IMR-90 (cell line): Measurements from ENCODE around the gene TWIST1. TPM values are rescaled to one million over a fixed set of nuclear protein-coding genes. Genes with fewer than 3 reads are reported as not detected.

ENCODE experiments used
- ATAC-seq: fragments of 200-7000 bp; cut with Tn5 transposase; 2 replicates; pipeline ENCODE4 v1.9.1; 2020; ENCODE audit warnings: low read depth, mild to moderate bottlenecking, moderate library complexity
- BruUV-seq: library from RNA; stranded (reverse); fragments of 400-500 nt; replicated peaks from 2 replicates; lab custom pipeline; 2021; lab: Mats Ljungman, UMichigan
- CTCF ChIA-PET: fragments of 300-600 bp; formaldehyde crosslinking; extraction: SDS; loops from one replicate; lab custom pipeline; 2021; ENCODE audit warnings: antibody characterized with exemption; lab: Yijun Ruan, JAX
- POLR2A ChIA-PET: fragments of 300-600 bp; sonication (Branson Sonifier 250); formaldehyde crosslinking; loops from one replicate; lab custom pipeline; 2022; ENCODE audit warnings: antibody characterized with exemption; ENCODE audit not compliant: unreplicated experiment; lab: Charles Lee
- DNase-seq: peaks from one replicate; pipeline ENCODE4 v3.0.0; 2013
- H2AFZ ChIP-seq: replicated peaks from 2 replicates; pipeline ENCODE3; 2013; ENCODE audit warnings: low read length, mild to moderate bottlenecking; ENCODE audit not compliant: poor library complexity
- H2AK5ac ChIP-seq: 2 replicates; pipeline ENCODE4 v1.6.1; 2013; ENCODE audit warnings: low read depth, low read length, inconsistent platforms
- H2AK9ac ChIP-seq: replicated peaks from 2 replicates; pipeline ENCODE3; 2013; ENCODE audit warnings: mild to moderate bottlenecking, low read depth, low read length, moderate library complexity; ENCODE audit not compliant: poor library complexity
- H2BK120ac ChIP-seq: 2 replicates; pipeline ENCODE4 v1.6.1; 2013; ENCODE audit warnings: low read depth, low read length, inconsistent platforms
- H2BK15ac ChIP-seq: 3 replicates; pipeline ENCODE4 v1.6.1; 2013; ENCODE audit warnings: low read depth, low read length, inconsistent platforms
- H2BK20ac ChIP-seq: 2 replicates; pipeline ENCODE4 v1.6.1; 2013; ENCODE audit warnings: low read depth, mild to moderate bottlenecking, inconsistent platforms, low read length, moderate library complexity
- H2BK5ac ChIP-seq: 2 replicates; pipeline ENCODE4 v1.6.1; 2013; ENCODE audit warnings: mild to moderate bottlenecking, low read depth, low read length, inconsistent platforms; ENCODE audit not compliant: poor library complexity, severe bottlenecking
- H3K14ac ChIP-seq: replicated peaks from 2 replicates; pipeline ENCODE4 v1.6.1; 2013; ENCODE audit warnings: low read depth, low read length, inconsistent platforms
- H3K18ac ChIP-seq: 2 replicates; pipeline ENCODE4 v1.6.1; 2013; ENCODE audit warnings: low read depth, low read length, control low read depth
- H3K23ac ChIP-seq: 2 replicates; pipeline ENCODE4 v1.6.1; 2013; ENCODE audit warnings: low read depth, low read length, inconsistent platforms
- H3K27ac ChIP-seq: 2 replicates; pipeline ENCODE4 v1.5.1; 2013; ENCODE audit warnings: mild to moderate bottlenecking, control low read depth, low read length; ENCODE audit not compliant: insufficient read depth
- H3K27me3 ChIP-seq: 2 replicates; pipeline ENCODE4 v1.6.1; 2013; ENCODE audit warnings: low read length; ENCODE audit not compliant: control insufficient read depth, insufficient read depth
- H3K36me3 ChIP-seq: 2 replicates; pipeline ENCODE4 v1.6.1; 2013; ENCODE audit warnings: low read length, mixed read lengths; ENCODE audit not compliant: control insufficient read depth, insufficient read depth
- H3K4ac ChIP-seq: 2 replicates; pipeline ENCODE4 v1.6.1; 2013; ENCODE audit warnings: low read depth, low read length, inconsistent platforms
- H3K4me1 ChIP-seq: 2 replicates; pipeline ENCODE4 v1.6.1; 2013; ENCODE audit warnings: low read length, mixed read lengths; ENCODE audit not compliant: control insufficient read depth, insufficient read depth
- H3K4me2 ChIP-seq: 2 replicates; pipeline ENCODE4 v1.6.1; 2013; ENCODE audit warnings: low read depth, mild to moderate bottlenecking, control low read depth, low read length, moderate library complexity
- H3K4me3 ChIP-seq: 2 replicates; pipeline ENCODE4 v1.5.1; 2013; ENCODE audit warnings: low read depth, mild to moderate bottlenecking, control low read depth, low read length, moderate library complexity; ENCODE audit not compliant: insufficient read depth
- H3K56ac ChIP-seq: 2 replicates; pipeline ENCODE4 v1.6.1; 2013; ENCODE audit warnings: low read length, inconsistent platforms; ENCODE audit not compliant: insufficient read depth; ENCODE audit errors: extremely low read depth
- H3K79me1 ChIP-seq, 2 experiments: 2 replicates each; pipeline ENCODE4 v1.6.1; 2013; ENCODE audit warnings: low read length in 2 of 2, inconsistent platforms in 1 of 2, low read depth in 1 of 2
- H3K9ac ChIP-seq: 2 replicates; pipeline ENCODE4 v1.6.1; 2013; ENCODE audit warnings: low read depth, low read length, control low read depth
- H3K9me1 ChIP-seq: 2 replicates; pipeline ENCODE4 v1.6.1; 2013; ENCODE audit warnings: low read length, inconsistent platforms; ENCODE audit not compliant: insufficient read depth
- H3K9me3 ChIP-seq: 2 replicates; pipeline ENCODE4 v1.6.1; 2013; ENCODE audit warnings: low read length; ENCODE audit not compliant: control insufficient read depth, insufficient read depth
- H4K20me1 ChIP-seq: 2 replicates; pipeline ENCODE4 v1.6.1; 2013; ENCODE audit warnings: low read length, inconsistent platforms; ENCODE audit not compliant: insufficient read depth
- H4K5ac ChIP-seq: 2 replicates; pipeline ENCODE4 v1.6.1; 2013; ENCODE audit warnings: mild to moderate bottlenecking, low read depth, low read length, control low read depth
- H4K8ac ChIP-seq, 2 experiments: 2 replicates each; pipeline ENCODE4 v1.6.1; 2013; ENCODE audit warnings: low read depth in 2 of 2, low read length in 2 of 2, control low read depth in 1 of 2, inconsistent platforms in 1 of 2
- H4K91ac ChIP-seq: 2 replicates; pipeline ENCODE4 v1.6.1; 2013; ENCODE audit warnings: low read depth, low read length, inconsistent platforms; ENCODE audit not compliant: insufficient read depth
- BHLHE40 ChIP-seq: fragments of 150-350 bp; IDR thresholded peaks from 2 replicates; pipeline ENCODE4 v1.6.1; 2016; ENCODE audit warnings: mild to moderate bottlenecking, low read depth, low read length
- CEBPB ChIP-seq: IDR thresholded peaks from 2 replicates; pipeline ENCODE4 v1.6.1; 2012; ENCODE audit warnings: low read depth, low read length, improper control_type of control experiment
- ELK1 ChIP-seq: fragments of 150-350 bp; IDR thresholded peaks from 2 replicates; pipeline ENCODE4 v1.6.1; 2016; ENCODE audit warnings: low read depth, mild to moderate bottlenecking, low read length, moderate library complexity, borderline replicate concordance
- FOS ChIP-seq: fragments of 150-350 bp; IDR thresholded peaks from 2 replicates; pipeline ENCODE4 v1.6.1; 2016; ENCODE audit warnings: low read depth, low read length
- MAFK ChIP-seq: IDR thresholded peaks from 2 replicates; pipeline ENCODE4 v1.6.1; 2012; ENCODE audit warnings: low read depth, low read length, improper control_type of control experiment
- MAZ ChIP-seq: IDR thresholded peaks from 2 replicates; pipeline ENCODE4 v1.6.1; 2012; ENCODE audit warnings: low read depth, mild to moderate bottlenecking, low read length, improper control_type of control experiment, moderate library complexity, borderline replicate concordance
- MXI1 ChIP-seq: IDR thresholded peaks from 2 replicates; pipeline ENCODE4 v1.6.1; 2012; ENCODE audit warnings: low read depth, mild to moderate bottlenecking, low read length, moderate library complexity, borderline replicate concordance
- NFE2L2 ChIP-seq: fragments of 150-350 bp; IDR thresholded peaks from 2 replicates; pipeline ENCODE4 v1.6.1; 2016; ENCODE audit warnings: low read depth, mild to moderate bottlenecking, low read length
- POLR2A ChIP-seq: IDR thresholded peaks from 2 replicates; pipeline ENCODE4 v1.6.1; 2012; ENCODE audit warnings: mild to moderate bottlenecking, low read depth, low read length
- RCOR1 ChIP-seq: IDR thresholded peaks from 2 replicates; pipeline ENCODE4 v1.6.1; 2012; ENCODE audit warnings: mild to moderate bottlenecking, low read length, improper control_type of control experiment; ENCODE audit not compliant: insufficient replicate concordance
- RFX5 ChIP-seq: IDR thresholded peaks from 2 replicates; pipeline ENCODE4 v1.8.0; 2012; ENCODE audit warnings: low read depth, mild to moderate bottlenecking, low read length, moderate library complexity
- SMC3 ChIP-seq: fragments of 150-350 bp; IDR thresholded peaks from 2 replicates; pipeline ENCODE4 v1.6.1; 2016; ENCODE audit warnings: low read depth, mild to moderate bottlenecking, antibody characterized with exemption, low read length, moderate library complexity
- USF2 ChIP-seq: fragments of 150-350 bp; IDR thresholded peaks from 2 replicates; pipeline ENCODE4 v1.6.1; 2017; ENCODE audit warnings: mild to moderate bottlenecking, antibody characterized with exemption, low read length, low read depth
- WGBS, 2 experiments: methylation state at CpG; one replicate each; pipeline versions ENCODE4 v1.1.5 to v1.1.7; 2013; ENCODE audit warnings: missing lambda C conversion rate in 2 of 2; ENCODE audit not compliant: insufficient read length in 1 of 2; ENCODE audit errors: extremely low coverage in 2 of 2; 5-methylcytosine and 5-hydroxymethylcytosine counted together
- dilution Hi-C: fragments of 300-500 bp; cut with HindIII; formaldehyde crosslinking; loops from one replicate; pipeline ENCODE4 v1.14.3; 2018; ENCODE audit warnings: low sequenced_read_pairs; ENCODE audit not compliant: unreplicated experiment
- in situ Hi-C: fragments of 300-500 bp; cut with MboI; formaldehyde crosslinking; loops from 3 replicates; pipeline ENCODE4 v1.14.3; 2019; ENCODE audit warnings: low sequenced_read_pairs, inconsistent platforms, mixed read lengths
- intact Hi-C: fragments of 100-400 bp; cut with micrococcal nuclease; formaldehyde crosslinking; loops from 2 replicates; pipeline ENCODE4 v1.10.0; 2022
- polyA plus RNA-seq, 3 experiments: library from polyadenylated mRNA; depleted of rRNA; stranded (reverse); fragments of >200 nt; gene quantifications; 2 replicates each; pipeline ENCODE4 v1.2.3, GENCODE V29; 2012; ENCODE audit warnings: low replicate concordance in 1 of 3
- total RNA-seq: library from RNA; depleted of rRNA; stranded (reverse); fragments of >200 nt; gene quantifications from 2 replicates; pipeline ENCODE4 v1.2.3, GENCODE V29; 2012

TWIST1 gene
- total and polyA plus RNA-seq, 2 of the 4 experiments (the other 2 are of a cell fraction) = 5.4 to 42.3 TPM

- no peak overlapping the region for H4K8ac ChIP-seq
- in situ Hi-C loops = no loop called here
- no peak overlapping the region for H3K56ac ChIP-seq
- H2BK120ac ChIP-seq = no peak overlapping the region
- no peak overlapping the region for H2BK20ac ChIP-seq
- H3K18ac ChIP-seq = no peak overlapping the region
- WGBS, 2 experiments = no CpG with 5 or more reads among the region's 4 CpGs
- H2BK5ac ChIP-seq = no peak overlapping the region
- no peak overlapping the region for H4K5ac ChIP-seq
- H3K23ac ChIP-seq = no peak overlapping the region
- H3K9me3 ChIP-seq = no peaks in the 10 kb centered on the region
- ATAC-seq = no peak
- no peaks in the 10 kb centered on the region for H4K20me1 ChIP-seq
- no peaks in the 10 kb centered on the region for H3K4me1 ChIP-seq
- no peak overlapping the region for H2AK9ac ChIP-seq
- H3K36me3 ChIP-seq = no peaks in the 10 kb centered on the region
- intact Hi-C loops = no loop called here
- H2AFZ ChIP-seq = no peak overlapping the region
- H2AK5ac ChIP-seq = no peak overlapping the region
- POLR2A ChIA-PET = no interaction called here
- no peak overlapping the region for H2BK15ac ChIP-seq
- no TSS peak for BruUV-seq
- no peak overlapping the region for H3K4me2 ChIP-seq
- no peak for DNase-seq
- no peak overlapping the region for H3K14ac ChIP-seq
- H3K9me1 ChIP-seq = no peaks in the 10 kb centered on the region
- H3K4me3 ChIP-seq = no peak overlapping the region
- CTCF ChIA-PET = interaction anchor here (1.8 kb wide), 1 partner anchor 10 kb away, joined by 8 read pairs; no protein-coding TSS in a partner anchor
- no peak overlapping the region for H3K27ac ChIP-seq
- no peak overlapping the region for H3K9ac ChIP-seq
- H3K4ac ChIP-seq = no peak overlapping the region
- dilution Hi-C loops = no loop called here
- H3K27me3 ChIP-seq = no peaks in the 10 kb centered on the region
- H4K91ac ChIP-seq = no peak overlapping the region
- no peaks in the 10 kb centered on the region for H3K79me1 ChIP-seq
- no peak for TF ChIP-seq SMC3
- no peak for TF ChIP-seq NFE2L2
- no peak for TF ChIP-seq RCOR1
- TF ChIP-seq FOS = no peak
- no peak for TF ChIP-seq POLR2A
- no peak for TF ChIP-seq USF2
- no peak for TF ChIP-seq BHLHE40
- no peak for TF ChIP-seq RFX5
- TF ChIP-seq MAZ = no peak
- no peak for TF ChIP-seq MAFK
- TF ChIP-seq ELK1 = no peak
- no peak for TF ChIP-seq CEBPB
- no peak for TF ChIP-seq MXI1
These were observed 16.0 kb upstream of the TWIST1 start for GRCh38 chr7:19133390-19133789.
